A673 (cell line): ENCODE measurements around the gene GOSR2.

Experiments used
- EZH2 ChIP-seq: fragments of 200-600 bp; sonication (generic); IDR thresholded peaks from 2 replicates; pipeline ENCODE4 v1.6.1; 2017; ENCODE audit warnings: borderline replicate concordance, low read depth, mild to moderate bottlenecking, mixed read lengths, antibody characterized with exemption, low read length; ENCODE audit not compliant: poor library complexity, severe bottlenecking
- TF ChIP-seq, protein P1 (sequence below): fragments of 300-800, 200-600 bp; sonication (generic); conservative IDR thresholded peaks from 2 replicates; pipeline ENCODE4 v1.5.1; 2017; ENCODE audit warnings: low read depth, mild to moderate bottlenecking, antibody characterized with exemption, low read length, moderate library complexity, mixed read lengths

DNA sequence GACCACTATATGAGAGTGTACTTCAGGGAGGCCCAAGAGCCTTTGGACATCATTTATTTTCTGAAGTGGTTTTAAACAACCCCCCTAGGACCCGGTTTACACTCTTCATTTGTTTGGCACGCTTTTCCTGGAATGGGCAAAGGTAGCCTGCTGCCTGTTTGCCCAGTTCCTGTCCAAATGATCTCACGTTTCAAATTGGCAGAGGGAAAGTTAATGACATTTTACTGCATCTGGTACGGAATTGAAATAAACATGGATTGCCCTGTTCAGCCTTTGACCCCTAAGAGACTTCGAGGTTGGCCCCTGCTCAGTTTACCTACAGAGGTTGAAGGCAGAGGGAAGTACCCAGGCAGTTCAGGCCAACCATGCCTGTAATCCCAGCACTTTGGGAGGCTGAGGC lies 61.9 kb downstream of the GOSR2 start:
- TF ChIP-seq, protein P1, sequence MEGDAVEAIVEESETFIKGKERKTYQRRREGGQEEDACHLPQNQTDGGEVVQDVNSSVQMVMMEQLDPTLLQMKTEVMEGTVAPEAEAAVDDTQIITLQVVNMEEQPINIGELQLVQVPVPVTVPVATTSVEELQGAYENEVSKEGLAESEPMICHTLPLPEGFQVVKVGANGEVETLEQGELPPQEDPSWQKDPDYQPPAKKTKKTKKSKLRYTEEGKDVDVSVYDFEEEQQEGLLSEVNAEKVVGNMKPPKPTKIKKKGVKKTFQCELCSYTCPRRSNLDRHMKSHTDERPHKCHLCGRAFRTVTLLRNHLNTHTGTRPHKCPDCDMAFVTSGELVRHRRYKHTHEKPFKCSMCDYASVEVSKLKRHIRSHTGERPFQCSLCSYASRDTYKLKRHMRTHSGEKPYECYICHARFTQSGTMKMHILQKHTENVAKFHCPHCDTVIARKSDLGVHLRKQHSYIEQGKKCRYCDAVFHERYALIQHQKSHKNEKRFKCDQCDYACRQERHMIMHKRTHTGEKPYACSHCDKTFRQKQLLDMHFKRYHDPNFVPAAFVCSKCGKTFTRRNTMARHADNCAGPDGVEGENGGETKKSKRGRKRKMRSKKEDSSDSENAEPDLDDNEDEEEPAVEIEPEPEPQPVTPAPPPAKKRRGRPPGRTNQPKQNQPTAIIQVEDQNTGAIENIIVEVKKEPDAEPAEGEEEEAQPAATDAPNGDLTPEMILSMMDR, result no peak
- no peak for TF ChIP-seq EZH2
